CD4-positive, alpha-beta T cell treated with Interleukin-15 for 4 hours (primary cell): ENCODE data around the gene RAPGEF3.
A peak's percentile ranks its signal among the peaks of the same experiment; 100 is the strongest.

Experiments
- DNase-seq: peaks from one replicate; pipeline ENCODE4 v3.0.0-alpha.2; 2020; ENCODE audit warnings: low spot score

RAPGEF3 gene

DNA sequence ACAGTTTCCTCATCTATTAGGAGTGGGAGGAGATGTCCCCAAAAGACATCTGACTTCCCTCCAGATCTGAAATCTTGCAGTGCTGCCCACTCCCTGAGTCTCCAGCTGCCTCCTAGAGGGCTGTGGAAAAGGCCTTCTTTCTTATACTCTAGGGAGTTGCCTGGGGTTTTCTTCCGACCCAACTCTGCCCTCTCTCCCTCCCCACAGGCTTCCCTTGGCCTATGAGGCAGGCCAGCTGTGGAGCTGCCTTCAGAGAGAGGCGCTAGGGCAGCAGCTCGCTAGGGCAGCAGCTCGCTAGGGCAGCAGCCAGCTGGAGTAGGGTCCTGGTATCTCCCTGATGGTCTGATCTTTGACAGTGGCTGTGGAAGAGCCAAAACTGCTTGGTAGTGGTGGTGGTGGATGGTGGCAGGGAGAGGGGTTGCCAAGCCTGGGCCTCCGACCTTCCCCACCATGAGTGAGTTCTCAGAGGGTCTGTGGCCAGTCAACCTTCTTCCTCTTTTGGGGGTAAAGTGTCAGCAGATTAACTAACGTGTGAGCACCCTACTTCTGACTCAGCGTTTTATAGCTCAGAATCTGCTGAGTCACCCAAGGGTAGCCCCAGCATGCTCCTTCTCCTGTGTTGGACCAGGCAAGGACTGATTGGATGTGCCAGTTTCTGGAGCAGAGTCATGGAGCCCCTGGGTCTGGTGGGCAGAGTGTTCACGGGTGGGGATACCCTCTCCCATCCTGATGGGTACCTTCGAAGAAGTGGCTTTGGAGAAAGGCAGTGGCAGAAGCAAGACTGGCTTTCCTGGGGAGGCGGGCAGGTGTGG is 16.6 kb upstream of the RAPGEF3 start:
- no peak for DNase-seq

GRCh38 chr12:47774663-47775062 is 16.0 kb upstream of the RAPGEF3 start:
- DNase-seq, result no peak

GRCh38 chr12:47773858-47774580 is 15.3 kb upstream of the RAPGEF3 start:
- no peak for DNase-seq

DNA sequence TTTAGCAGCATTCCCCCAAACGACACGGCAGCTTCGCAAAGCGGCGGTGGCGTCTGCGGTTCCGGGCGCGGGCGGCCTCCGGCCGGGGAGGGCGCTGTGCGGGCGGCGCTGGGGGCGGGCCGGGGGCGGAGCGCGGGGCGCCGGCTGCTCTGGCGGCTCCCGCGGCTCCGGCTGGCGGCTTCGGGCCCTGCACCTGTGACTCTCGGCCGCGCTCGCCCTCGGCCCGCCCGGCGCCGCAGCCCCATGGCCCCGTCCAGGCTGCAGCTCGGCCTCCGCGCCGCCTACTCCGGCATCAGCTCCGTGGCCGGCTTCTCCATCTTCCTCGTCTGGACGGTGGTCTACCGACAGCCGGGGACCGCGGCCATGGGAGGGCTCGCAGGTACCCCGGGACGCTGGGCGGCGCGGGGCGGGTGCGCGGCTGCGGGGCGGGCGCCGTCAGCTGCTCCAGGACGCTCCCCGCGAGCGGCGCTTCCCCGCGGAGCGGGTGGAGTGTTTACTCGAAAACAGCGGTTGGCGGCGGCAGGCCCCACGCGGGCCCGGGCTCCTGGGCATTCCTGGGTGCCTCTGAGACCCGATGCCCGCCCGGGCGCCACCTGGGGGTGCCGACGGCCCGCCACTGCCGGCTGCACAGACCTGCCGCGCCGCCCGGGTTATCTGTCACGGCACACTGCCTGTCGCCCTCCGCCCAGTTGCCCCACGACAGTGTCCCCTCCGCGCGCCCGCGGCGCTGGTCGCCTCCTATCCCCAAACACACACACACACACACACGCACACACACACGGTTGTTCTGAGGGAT is 14.6 kb upstream of the RAPGEF3 start, which contains the start of gene SLC48A1:
SLC48A1 (plus strand) TSS at position 177 of the 796 bp plus-strand sequence; CDS start at position 244, 67 bp downstream.
- peak; percentile 68 for DNase-seq

GRCh38 chr12:47772738-47773061 is 14.0 kb upstream of the RAPGEF3 start:
- no peak for DNase-seq

GRCh38 chr12:47772094-47772660 is 13.5 kb upstream of the RAPGEF3 start:
- no peak for DNase-seq

DNA sequence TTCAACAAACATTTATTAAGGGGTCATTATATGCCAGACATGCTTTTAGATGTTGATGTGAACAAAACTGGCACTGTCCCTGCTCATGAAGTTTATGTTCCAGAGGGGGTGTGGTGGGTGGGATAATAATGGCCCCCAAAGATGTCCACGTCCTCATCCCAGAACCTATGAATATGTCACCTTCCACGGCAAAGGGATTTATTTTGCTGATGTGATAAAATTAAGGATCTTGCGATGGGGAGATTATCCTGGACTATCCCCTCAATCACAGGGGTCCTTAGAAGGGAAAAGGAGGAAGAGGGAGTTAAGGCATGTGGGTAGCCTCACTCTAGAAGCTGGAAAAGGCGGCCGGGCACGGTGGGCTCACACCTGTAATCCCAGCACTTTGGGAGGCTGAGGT is 12.6 kb upstream of the RAPGEF3 start:
- DNase-seq, result no peak

- no peak for DNase-seq
Measured at GRCh38 chr12:47770086-47770726, 11.5 kb upstream of the RAPGEF3 start.

DNA sequence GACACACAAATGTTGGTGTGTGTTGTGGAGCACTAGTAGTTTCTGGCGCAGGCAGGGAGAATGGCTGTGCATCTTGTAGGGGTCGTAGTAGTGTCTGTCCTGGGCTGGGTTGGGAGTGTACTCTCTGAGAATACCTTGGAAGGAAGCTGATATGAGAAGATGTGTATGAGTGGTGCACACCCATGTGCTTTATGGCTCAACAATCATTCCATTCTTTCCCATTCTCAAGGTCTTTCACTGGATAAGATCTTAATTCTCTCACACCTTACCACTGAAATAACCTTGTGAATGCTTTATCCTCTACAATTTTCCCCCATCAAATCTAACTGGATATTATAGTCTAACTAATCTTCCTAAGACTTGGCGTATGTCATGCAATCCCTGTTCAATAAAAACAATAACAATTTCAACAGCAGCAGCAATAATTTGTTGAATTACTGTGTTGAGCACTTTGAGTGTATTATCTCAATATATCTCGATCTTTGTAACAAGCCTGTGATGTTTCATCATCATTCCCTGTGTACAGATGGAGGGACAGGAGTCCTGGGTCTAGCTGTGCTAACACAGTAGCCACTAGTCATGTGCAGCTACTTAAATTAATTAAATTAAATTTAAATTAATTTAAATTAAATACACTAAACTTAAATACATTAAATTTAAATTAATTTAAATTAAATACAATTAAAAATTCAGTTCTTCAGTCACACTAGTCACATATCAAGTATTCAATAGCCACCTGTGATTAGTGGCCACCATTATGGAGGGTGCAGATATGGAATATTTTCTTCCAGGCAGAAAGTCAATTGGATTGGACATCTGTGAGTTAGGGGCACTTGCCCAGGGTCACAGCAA is 10.8 kb upstream of the RAPGEF3 start:
- DNase-seq, result no peak

DNA sequence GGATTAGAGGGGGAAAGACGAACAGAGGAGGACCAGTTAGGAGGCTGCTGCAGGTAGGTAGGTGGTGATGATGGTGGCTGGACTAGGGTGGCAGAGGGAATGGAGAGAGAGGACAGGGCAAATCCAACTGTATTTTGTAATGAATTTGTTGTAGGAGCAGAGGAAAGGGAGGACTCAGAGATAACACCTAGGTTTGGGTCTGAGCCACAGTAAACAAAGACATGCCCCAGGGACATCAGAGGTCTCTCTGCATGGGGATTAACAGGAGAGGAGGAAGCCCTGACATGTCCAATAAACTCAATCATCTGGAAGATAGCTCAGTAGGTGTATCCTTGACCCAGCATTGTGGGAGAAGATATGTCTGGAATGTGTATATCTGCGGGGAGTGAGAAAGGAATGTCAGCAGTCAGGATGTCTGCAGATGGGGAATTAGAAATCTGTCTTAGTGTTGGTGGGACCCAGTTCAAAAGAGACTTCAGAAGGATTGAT is 9.7 kb upstream of the RAPGEF3 start:
- DNase-seq, result no peak

GRCh38 chr12:47767216-47767724 is 8.6 kb upstream of the RAPGEF3 start:
- peak; percentile 80 for DNase-seq

DNA sequence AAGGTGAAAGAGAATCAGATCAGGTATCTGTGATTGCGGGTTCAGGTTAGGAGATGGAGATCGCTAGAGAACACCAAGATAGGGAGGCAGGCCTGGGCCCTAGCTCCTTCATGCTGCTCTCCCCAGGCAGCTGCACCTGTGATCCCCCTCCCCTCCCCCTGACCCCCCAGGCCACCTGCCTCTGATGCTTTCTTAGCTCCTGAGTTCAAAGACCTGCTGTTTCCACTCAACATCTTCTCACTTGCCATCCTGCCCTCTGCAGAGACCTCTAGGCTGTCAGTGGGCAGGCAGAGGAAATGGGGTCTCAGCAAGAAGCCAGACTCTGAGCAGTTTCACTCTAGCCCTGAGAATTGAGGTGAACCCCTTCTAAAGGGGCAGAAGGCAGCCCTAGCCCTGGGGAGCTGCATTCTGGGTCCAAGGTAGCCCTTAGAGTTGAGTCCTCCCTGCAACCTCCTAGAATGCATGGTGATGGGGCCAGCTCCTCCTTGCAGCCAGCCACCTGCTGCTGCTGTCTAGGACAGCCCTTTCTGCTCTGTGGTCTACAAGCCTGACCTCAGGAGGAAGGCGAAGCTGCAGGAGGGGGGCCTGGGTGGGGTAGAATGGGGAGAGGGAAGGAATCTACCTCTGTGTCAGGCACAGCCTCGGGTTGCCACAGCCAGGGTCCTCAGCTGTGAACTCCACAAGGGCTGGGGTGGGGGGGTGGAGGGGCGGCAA is 8.0 kb upstream of the RAPGEF3 start:
- DNase-seq, result no peak

DNA sequence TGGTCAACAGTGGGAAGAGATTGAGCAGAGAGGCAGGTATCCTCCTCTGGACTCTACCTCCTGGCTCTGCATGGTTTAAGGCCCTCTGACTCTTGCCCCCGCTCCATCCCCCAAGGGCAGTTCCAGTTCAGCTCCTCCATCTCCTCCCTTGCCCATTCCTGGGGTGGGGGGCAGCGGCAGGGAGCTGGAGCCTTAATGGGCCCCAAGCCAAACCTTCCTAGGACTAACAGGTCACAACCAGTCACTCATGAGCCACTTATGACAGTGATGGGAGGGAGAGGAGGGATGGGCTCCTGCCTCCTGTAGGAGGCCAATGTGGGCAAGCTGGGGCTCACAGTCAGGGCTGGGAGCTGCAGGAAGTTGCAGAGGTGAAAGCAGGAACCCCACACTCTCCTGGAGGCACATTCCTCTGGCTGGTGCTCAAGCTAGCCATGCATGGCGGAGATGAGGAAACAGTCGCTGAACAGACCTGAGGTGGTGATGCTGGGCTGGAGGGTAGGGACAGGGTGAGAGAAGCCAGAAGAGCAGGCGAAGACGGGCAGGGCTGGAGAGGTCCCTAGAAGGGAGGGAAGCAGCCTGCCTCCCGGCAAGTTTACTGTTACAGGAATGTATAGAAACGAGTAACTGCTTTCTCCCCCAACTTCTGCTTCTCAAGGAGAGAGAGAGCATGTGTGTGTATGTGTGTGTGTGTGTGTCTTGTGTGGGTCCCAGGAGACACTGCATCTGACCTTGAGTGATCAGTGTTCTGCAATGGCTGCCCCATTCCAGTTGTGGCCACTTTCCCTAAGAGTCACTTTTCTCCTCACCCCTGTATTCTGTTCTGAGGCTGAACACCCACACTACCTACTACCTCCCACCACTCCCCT is 5.0 kb upstream of the RAPGEF3 start:
- DNase-seq, result no peak

- no peak for DNase-seq
Measured at GRCh38 chr12:47762850-47763465, 4.3 kb upstream of the RAPGEF3 start.

DNA sequence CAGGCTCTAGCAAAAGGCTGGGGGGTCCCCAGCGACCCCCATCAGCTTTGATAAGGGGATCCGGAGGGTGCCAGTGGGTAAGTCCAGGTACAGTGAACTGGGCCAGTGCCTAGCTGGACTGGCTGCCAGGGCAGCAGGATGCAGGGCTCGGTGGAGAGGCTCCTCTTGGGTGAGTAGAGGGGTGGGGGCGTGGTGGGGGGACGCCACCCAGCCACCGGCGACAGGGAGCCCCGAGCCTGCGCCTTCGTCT is 171 bp downstream of the RAPGEF3 start:
- no peak for DNase-seq

DNA sequence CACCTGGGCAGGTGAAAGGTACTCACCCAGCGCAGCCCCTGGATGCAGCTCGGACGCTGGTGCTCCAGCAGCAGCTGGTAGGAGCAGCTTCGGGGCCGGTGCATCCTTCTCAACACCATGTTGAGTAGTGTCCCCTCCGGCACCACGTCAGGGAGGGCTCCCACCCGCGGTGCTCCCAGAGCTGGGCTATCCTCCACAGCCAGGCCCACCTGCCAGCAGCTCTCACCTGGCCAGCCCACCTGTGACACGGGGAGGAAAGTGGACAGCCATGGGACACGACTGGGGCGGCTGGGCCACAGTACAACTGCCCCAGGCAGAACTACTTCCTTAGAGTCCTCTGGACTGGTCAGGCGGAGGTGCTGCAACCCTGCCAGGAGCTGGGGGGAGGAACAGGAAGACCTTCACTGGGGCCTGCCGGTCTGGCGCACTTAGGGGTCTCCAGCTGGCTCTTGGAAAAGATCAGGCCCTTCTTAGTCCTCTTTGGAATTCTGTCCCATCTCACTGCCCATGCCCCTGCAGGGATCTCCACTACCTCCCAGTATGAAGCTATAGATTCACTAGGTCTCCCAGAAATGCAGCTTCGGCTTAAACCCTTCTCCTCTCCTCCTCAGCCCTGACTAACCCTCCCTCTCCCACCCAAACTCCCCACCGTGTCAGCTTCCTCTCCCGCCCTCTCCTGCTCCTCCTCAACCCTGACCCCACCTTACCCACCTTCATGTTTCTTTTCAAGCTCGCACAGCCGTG is 668 bp downstream of the RAPGEF3 start:
- DNase-seq, result no peak

DNA sequence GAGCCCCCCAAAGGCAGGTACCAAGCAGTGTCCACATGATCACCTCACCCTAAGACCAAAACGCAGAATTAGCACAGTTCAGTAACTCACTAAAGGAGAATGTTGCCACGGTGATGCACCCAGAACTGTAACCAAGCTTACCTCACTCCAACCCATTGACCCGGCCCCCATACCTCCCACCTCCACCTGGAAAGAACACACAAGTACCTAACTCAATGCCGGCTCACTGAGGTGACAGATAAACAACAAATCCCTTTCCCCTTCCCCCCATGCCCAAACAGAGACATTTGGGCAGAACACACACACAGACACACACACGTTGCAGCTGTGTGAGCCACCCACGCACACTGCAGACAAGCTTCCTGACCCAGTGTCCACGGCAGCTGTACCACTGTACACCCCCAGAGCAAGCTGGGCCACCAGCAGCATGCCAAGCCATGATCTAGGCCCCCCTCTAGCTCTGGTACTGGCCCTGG is 1.3 kb downstream of the RAPGEF3 start:
- no peak for DNase-seq
